Astrocyte (in vitro differentiated cells and primary cell): ENCODE measurements around the gene MT4. TPM values are rescaled to one million over a fixed set of nuclear protein-coding genes. Genes with fewer than 3 reads are reported as not detected.
"Not testable (repeated sequence)": the region's sequence is repeated elsewhere in the genome, so short reads cannot be mapped to it uniquely, and the experiment has no call there.

Experiments
- DNase-seq: peaks from one replicate; pipeline ENCODE4 v3.0.0-alpha.2; 2010; ENCODE audit warnings: low read depth
- FAIRE-seq: peaks from 2 replicates; lab custom pipeline; 2011; peaks lifted over from hg19 to GRCh38; lab: Jason Lieb, UNC
- H2AFZ ChIP-seq: 2 replicates; pipeline ENCODE4 v1.6.0; 2012; ENCODE audit warnings: low read depth, low read length, inconsistent platforms
- H3K27ac ChIP-seq: 2 replicates; pipeline ENCODE4 v1.5.1; 2011; ENCODE audit warnings: low read depth, low read length, inconsistent platforms
- H3K27me3 ChIP-seq: 2 replicates; pipeline ENCODE4 v1.6.0; 2011; ENCODE audit warnings: low read length, inconsistent platforms; ENCODE audit not compliant: insufficient read depth
- H3K36me3 ChIP-seq: 2 replicates; pipeline ENCODE4 v1.5.1; 2011; ENCODE audit warnings: low read length, inconsistent platforms; ENCODE audit not compliant: insufficient read depth
- H3K4me1 ChIP-seq: 2 replicates; pipeline ENCODE4 v1.5.1; 2011; ENCODE audit warnings: low read length, inconsistent platforms; ENCODE audit not compliant: insufficient read depth
- H3K4me2 ChIP-seq: 2 replicates; pipeline ENCODE4 v1.6.0; 2012; ENCODE audit warnings: low read length, inconsistent platforms
- H3K4me3 ChIP-seq: 2 replicates; pipeline ENCODE4 v1.5.1; 2011; ENCODE audit warnings: low read depth, mild to moderate bottlenecking, low read length, inconsistent platforms; ENCODE audit not compliant: insufficient read depth
- H3K79me2 ChIP-seq: 2 replicates; pipeline ENCODE4 v1.6.0; 2012; ENCODE audit warnings: mild to moderate bottlenecking, low read length, inconsistent platforms; ENCODE audit not compliant: insufficient read depth
- H3K9ac ChIP-seq: 2 replicates; pipeline ENCODE4 v1.6.0; 2012; ENCODE audit warnings: mild to moderate bottlenecking, low read length, inconsistent platforms
- H3K9me3 ChIP-seq: 2 replicates; pipeline ENCODE4 v1.5.1; 2012; ENCODE audit warnings: low read depth, mild to moderate bottlenecking, low read length, inconsistent platforms; ENCODE audit not compliant: insufficient read depth
- H4K20me1 ChIP-seq: 2 replicates; pipeline ENCODE4 v1.6.0; 2012; ENCODE audit warnings: low read length, inconsistent platforms; ENCODE audit not compliant: insufficient read depth
- H3K27ac Mint-ChIP-seq: one replicate; pipeline ENCODE4 v1.8.0; 2021; ENCODE audit warnings: mild to moderate bottlenecking, mixed read lengths; ENCODE audit not compliant: unreplicated experiment
- H3K27me3 Mint-ChIP-seq: one replicate; pipeline ENCODE4 v1.8.0; 2021; ENCODE audit warnings: low read depth, mixed read lengths; ENCODE audit not compliant: unreplicated experiment
- H3K36me3 Mint-ChIP-seq: one replicate; pipeline ENCODE4 v1.8.0; 2021; ENCODE audit warnings: low read depth, mixed read lengths; ENCODE audit not compliant: unreplicated experiment
- H3K4me1 Mint-ChIP-seq: one replicate; pipeline ENCODE4 v1.8.0; 2021; ENCODE audit warnings: low read depth, mixed read lengths; ENCODE audit not compliant: unreplicated experiment
- H3K4me3 Mint-ChIP-seq: one replicate; pipeline ENCODE4 v1.8.0; 2021; ENCODE audit warnings: mild to moderate bottlenecking, moderate library complexity, mixed read lengths; ENCODE audit not compliant: unreplicated experiment
- H3K9me3 Mint-ChIP-seq: one replicate; pipeline ENCODE4 v1.8.0; 2021; ENCODE audit warnings: mild to moderate bottlenecking, mixed read lengths; ENCODE audit not compliant: unreplicated experiment
- CTCF ChIP-seq: IDR thresholded peaks from 2 replicates; pipeline ENCODE4 v1.5.1; 2011; ENCODE audit warnings: low read depth, mild to moderate bottlenecking, inconsistent platforms, low read length, moderate library complexity; ENCODE audit not compliant: insufficient read depth
- EZH2 ChIP-seq: IDR thresholded peaks from 2 replicates; pipeline ENCODE4 v1.6.1; 2012; ENCODE audit warnings: mild to moderate bottlenecking, low read length, inconsistent platforms; ENCODE audit not compliant: insufficient read depth
- total RNA-seq: library from RNA; stranded (reverse); gene quantifications from 2 replicates; pipeline ENCODE4 v1.2.1, GENCODE V29; 2021

MT4 gene
- total RNA-seq, 1 donor from 2014 or later: not detected

- no peak overlapping the region for H3K27ac Mint-ChIP-seq
- no peak overlapping the region for H3K4me2 ChIP-seq
- H3K9me3 ChIP-seq: no peaks in the 10 kb centered on the region
- no peaks in the 10 kb centered on the region for H3K9me3 Mint-ChIP-seq
- H3K79me2 ChIP-seq: no peaks in the 10 kb centered on the region
- FAIRE-seq (no peak), DNase-seq (no peak)
- peaks cover 10% of the 10 kb centered on the region for H3K27me3 ChIP-seq
- no peak overlapping the region for H3K27ac ChIP-seq
- no peaks in the 10 kb centered on the region for H3K4me1 Mint-ChIP-seq
- H3K36me3 ChIP-seq: no peaks in the 10 kb centered on the region
- no peak overlapping the region for H3K9ac ChIP-seq
- H3K4me1 ChIP-seq: no peaks in the 10 kb centered on the region
- H3K4me3 Mint-ChIP-seq: no peak overlapping the region
- no peak overlapping the region for H3K4me3 ChIP-seq
- no peaks in the 10 kb centered on the region for H3K36me3 Mint-ChIP-seq
- H2AFZ ChIP-seq: no peak overlapping the region
- peaks cover 41% of the 10 kb centered on the region for H3K27me3 Mint-ChIP-seq
- no peak for TF ChIP-seq EZH2
- H4K20me1 ChIP-seq: no peaks in the 10 kb centered on the region
Measured at GRCh38 chr16:56580391-56581048, 15.6 kb downstream of the MT4 start.

GRCh38 chr16:56582911-56583310 lies 18.0 kb downstream of the MT4 start:
- H4K20me1 ChIP-seq, H3K79me2 ChIP-seq, H3K36me3 Mint-ChIP-seq, H3K27ac Mint-ChIP-seq, H3K4me3 ChIP-seq, H3K4me3 Mint-ChIP-seq, FAIRE-seq, H2AFZ ChIP-seq, H3K4me1 ChIP-seq, H3K27ac ChIP-seq, H3K36me3 ChIP-seq, DNase-seq, H3K4me2 ChIP-seq, H3K4me1 Mint-ChIP-seq, H3K9me3 Mint-ChIP-seq, H3K9ac ChIP-seq, H3K9me3 ChIP-seq: not testable (repeated sequence)
- H3K27me3 ChIP-seq: peaks cover 19% of the 10 kb centered on the region
- peaks cover 61% of the 10 kb centered on the region for H3K27me3 Mint-ChIP-seq

- no peaks in the 10 kb centered on the region for H3K36me3 Mint-ChIP-seq
- H3K27ac Mint-ChIP-seq: no peak overlapping the region
- H3K9ac ChIP-seq: no peak overlapping the region
- FAIRE-seq: no peak
- H3K27me3 ChIP-seq: peaks cover 24% of the 10 kb centered on the region
- no peaks in the 10 kb centered on the region for H3K4me1 Mint-ChIP-seq
- no peak overlapping the region for H3K4me3 ChIP-seq
- H3K4me3 Mint-ChIP-seq: no peak overlapping the region
- H3K9me3 ChIP-seq: no peaks in the 10 kb centered on the region
- H3K4me2 ChIP-seq: no peak overlapping the region
- H3K27me3 Mint-ChIP-seq: peaks cover 68% of the 10 kb centered on the region
- TF ChIP-seq EZH2 (no peak), CTCF (no peak)
- no peaks in the 10 kb centered on the region for H3K79me2 ChIP-seq
- no peak overlapping the region for H2AFZ ChIP-seq
- H3K36me3 ChIP-seq: no peaks in the 10 kb centered on the region
- H4K20me1 ChIP-seq: no peaks in the 10 kb centered on the region
- H3K4me1 ChIP-seq: no peaks in the 10 kb centered on the region
- H3K27ac ChIP-seq: no peak overlapping the region
- no peaks in the 10 kb centered on the region for H3K9me3 Mint-ChIP-seq
- no peak for DNase-seq
Measured at GRCh38 chr16:56583351-56584168, 18.7 kb downstream of the MT4 start.
